ENCODE results near the gene CCAR1. TPM values are rescaled to one million over a fixed set of nuclear protein-coding genes. Genes with fewer than 3 reads are reported as not detected.

The CCAR1 gene
- total and polyA plus RNA-seq, 2 of the 13 experiments (the other 11 are each of a cell fraction or from before 2014, with no cell fraction given) = 74.5 to 81.6 TPM

DNA sequence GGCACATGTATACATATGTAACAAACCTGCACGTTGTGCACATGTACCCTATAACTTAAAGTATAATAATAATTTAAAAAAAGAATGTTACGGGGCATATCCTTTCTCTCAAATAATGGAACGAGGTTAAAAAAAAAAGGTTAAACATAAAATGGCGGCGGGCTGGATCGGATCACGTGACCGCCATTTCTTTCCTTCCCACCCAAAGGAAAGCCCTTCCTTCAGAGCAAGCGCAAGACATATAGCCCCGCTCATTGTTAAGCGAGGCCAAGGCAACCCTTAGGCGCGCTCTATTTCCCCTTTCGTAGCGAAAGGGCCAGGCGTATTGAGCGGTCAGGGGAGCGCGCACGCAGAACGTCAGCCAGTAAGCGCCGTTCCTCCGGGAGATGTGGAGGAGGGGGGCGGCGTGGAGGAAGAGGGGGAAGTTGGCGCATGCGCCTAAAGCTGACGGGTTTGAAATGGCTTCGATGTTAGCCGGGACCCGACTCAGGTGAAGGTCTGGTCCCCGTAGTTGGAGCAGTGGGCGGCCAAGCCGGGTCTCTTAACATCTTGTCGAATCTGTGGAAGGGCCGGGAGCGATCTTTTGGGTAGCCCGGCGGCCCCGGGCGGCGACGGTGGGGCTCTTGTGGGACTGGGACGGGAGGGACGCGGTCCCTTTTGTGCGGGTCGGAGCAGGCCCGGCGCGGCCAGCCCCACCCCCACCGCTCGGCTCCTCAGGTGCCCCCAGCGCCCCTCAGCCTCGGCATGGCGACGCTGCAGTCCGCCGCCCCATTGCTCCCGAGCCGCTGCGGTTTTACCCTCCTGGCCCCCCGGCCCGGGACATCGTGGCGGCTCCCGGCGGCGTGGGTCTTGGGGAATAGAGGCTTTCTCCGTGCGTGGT lies at the start of gene CCAR1 (continued):
- peak; percentile 58; the same call in 1 of the 2 replicates for TF ChIP-seq ZNF891 (CRISPR knock-in tag; IDR thresholded peaks at IDR 0.05)
- TF ChIP-seq, protein P1, sequence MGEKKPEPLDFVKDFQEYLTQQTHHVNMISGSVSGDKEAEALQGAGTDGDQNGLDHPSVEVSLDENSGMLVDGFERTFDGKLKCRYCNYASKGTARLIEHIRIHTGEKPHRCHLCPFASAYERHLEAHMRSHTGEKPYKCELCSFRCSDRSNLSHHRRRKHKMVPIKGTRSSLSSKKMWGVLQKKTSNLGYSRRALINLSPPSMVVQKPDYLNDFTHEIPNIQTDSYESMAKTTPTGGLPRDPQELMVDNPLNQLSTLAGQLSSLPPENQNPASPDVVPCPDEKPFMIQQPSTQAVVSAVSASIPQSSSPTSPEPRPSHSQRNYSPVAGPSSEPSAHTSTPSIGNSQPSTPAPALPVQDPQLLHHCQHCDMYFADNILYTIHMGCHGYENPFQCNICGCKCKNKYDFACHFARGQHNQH (CRISPR knock-in tag; IDR thresholded peaks at IDR 0.05) = no peak; the same call in 1 of the 2 replicates
- TF ChIP-seq SP5 (CRISPR knock-in tag; IDR thresholded peaks at IDR 0.05; ENCODE audit: borderline replicate concordance, low read depth) = no peak
- TF ChIP-seq TOE1 (CRISPR knock-in tag; IDR thresholded peaks at IDR 0.05) = no peak
- TF ChIP-seq NFYB (CRISPR knock-in tag; IDR thresholded peaks at IDR 0.05) = peak; percentile 68
- peak; percentile 24 for TF ChIP-seq CBX1 (IDR thresholded peaks at IDR 0.05; ENCODE audit: low read depth)
- TF ChIP-seq ZNF530 (CRISPR knock-in tag; IDR thresholded peaks at IDR 0.05; ENCODE audit: low read depth) = no peak
- TF ChIP-seq RBM22 (optimal IDR thresholded peaks at IDR 0.05; ENCODE audit: low read length) = no peak
- TF ChIP-seq GPN1 (CRISPR knock-in tag; IDR thresholded peaks at IDR 0.05; ENCODE audit: borderline replicate concordance) = no peak
- TF ChIP-seq PAWR (CRISPR knock-in tag; IDR thresholded peaks at IDR 0.05; ENCODE audit: borderline replicate concordance) = no peak
- TF ChIP-seq HNF4G (IDR thresholded peaks at IDR 0.05; ENCODE audit: borderline replicate concordance, low read depth, low read length) = no peak
- no peak for TF ChIP-seq HNF4G (CRISPR knock-in tag; IDR thresholded peaks at IDR 0.05; ENCODE audit: borderline replicate concordance, low read depth)
- TF ChIP-seq HOXA9 (CRISPR knock-in tag; IDR thresholded peaks at IDR 0.05; ENCODE audit: borderline replicate concordance) = no peak
- peak; percentile 77 for TF ChIP-seq DR1 (CRISPR knock-in tag; IDR thresholded peaks at IDR 0.05)
- no peak for TF ChIP-seq ATRX (CRISPR knock-in tag; IDR thresholded peaks at IDR 0.05; ENCODE audit: borderline replicate concordance)
- TF ChIP-seq, protein P2, sequence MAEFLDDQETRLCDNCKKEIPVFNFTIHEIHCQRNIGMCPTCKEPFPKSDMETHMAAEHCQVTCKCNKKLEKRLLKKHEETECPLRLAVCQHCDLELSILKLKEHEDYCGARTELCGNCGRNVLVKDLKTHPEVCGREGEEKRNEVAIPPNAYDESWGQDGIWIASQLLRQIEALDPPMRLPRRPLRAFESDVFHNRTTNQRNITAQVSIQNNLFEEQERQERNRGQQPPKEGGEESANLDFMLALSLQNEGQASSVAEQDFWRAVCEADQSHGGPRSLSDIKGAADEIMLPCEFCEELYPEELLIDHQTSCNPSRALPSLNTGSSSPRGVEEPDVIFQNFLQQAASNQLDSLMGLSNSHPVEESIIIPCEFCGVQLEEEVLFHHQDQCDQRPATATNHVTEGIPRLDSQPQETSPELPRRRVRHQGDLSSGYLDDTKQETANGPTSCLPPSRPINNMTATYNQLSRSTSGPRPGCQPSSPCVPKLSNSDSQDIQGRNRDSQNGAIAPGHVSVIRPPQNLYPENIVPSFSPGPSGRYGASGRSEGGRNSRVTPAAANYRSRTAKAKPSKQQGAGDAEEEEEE (CRISPR knock-in tag; IDR thresholded peaks at IDR 0.05; ENCODE audit: borderline replicate concordance) = no peak
- TF ChIP-seq NR2C2 (CRISPR knock-in tag; IDR thresholded peaks at IDR 0.05; ENCODE audit: borderline replicate concordance) = peak; percentile 37; the same call in 1 of the 2 replicates
- TF ChIP-seq PHB2 (IDR thresholded peaks at IDR 0.05; ENCODE audit: partially characterized antibody) = no peak
- TF ChIP-seq ZFP36L2 (CRISPR knock-in tag; IDR thresholded peaks at IDR 0.05) = no peak
- TF ChIP-seq ZNF326 (CRISPR knock-in tag; IDR thresholded peaks at IDR 0.05; ENCODE audit: borderline replicate concordance) = no peak
- no peak for TF ChIP-seq ZSCAN31 (CRISPR knock-in tag; IDR thresholded peaks at IDR 0.05; ENCODE audit: low read depth)
- no peak for TF ChIP-seq NR3C1 (CRISPR knock-in tag; IDR thresholded peaks at IDR 0.05)
- TF ChIP-seq, protein P3, sequence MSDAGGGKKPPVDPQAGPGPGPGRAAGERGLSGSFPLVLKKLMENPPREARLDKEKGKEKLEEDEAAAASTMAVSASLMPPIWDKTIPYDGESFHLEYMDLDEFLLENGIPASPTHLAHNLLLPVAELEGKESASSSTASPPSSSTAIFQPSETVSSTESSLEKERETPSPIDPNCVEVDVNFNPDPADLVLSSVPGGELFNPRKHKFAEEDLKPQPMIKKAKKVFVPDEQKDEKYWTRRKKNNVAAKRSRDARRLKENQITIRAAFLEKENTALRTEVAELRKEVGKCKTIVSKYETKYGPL (CRISPR knock-in tag; IDR thresholded peaks at IDR 0.05) = peak; percentile 48; the same call in 1 of the 2 replicates
- TF ChIP-seq, protein P4, sequence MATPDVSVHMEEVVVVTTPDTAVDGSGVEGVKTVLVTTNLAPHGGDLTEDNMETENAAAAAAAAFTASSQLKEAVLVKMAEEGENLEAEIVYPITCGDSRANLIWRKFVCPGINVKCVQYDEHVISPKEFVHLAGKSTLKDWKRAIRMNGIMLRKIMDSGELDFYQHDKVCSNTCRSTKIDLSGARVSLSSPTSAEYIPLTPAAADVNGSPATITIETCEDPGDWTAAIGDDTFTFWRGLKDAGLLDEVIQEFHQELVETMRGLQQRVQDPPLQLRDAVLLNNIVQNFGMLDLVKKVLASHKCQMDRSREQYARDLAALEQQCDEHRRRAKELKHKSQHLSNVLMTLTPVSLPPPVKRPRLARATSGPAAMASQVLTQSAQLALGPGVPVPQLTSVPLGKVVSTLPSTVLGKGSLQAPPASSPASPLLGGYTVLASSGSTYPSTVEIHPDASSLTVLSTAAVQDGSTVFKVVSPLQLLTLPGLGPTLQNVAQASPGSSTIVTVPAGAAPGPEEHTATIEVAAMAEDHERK (CRISPR knock-in tag; IDR thresholded peaks at IDR 0.05; ENCODE audit: low read depth) = peak; percentile 95

Measured in HepG2 (cell line).